Stromal cell of bone marrow (primary cell): ENCODE measurements around the gene RBX1.
"Not testable (repeated sequence)": the region's sequence is repeated elsewhere in the genome, so short reads cannot be mapped to it uniquely, and the experiment has no call there.

Source experiments
- DNase-seq: peaks from one replicate; pipeline ENCODE4 v3.0.0-alpha.2; 2012; ENCODE audit warnings: low read depth

The RBX1 gene

GRCh38 chr22:40950962-40951794 is at the start of gene RBX1:
TSS of gene RBX1 (plus strand) at chr22:40951378. CDS start at chr22:40951399, 21 bp downstream.
- peak; percentile 96 for DNase-seq

- no peak for DNase-seq
Observed at GRCh38 chr22:40904101-40904500, 47.1 kb upstream of the RBX1 start.

- DNase-seq, result no peak
Observed at GRCh38 chr22:40908895-40909294, 42.3 kb upstream of the RBX1 start.

GRCh38 chr22:40911772-40912171 is 39.4 kb upstream of the RBX1 start:
- no peak for DNase-seq

- not testable (repeated sequence) for DNase-seq
Observed at GRCh38 chr22:40912987-40913386, 38.2 kb upstream of the RBX1 start.

GRCh38 chr22:40919446-40919845 is 31.7 kb upstream of the RBX1 start:
- DNase-seq, result peak; percentile 1

GRCh38 chr22:40920526-40920925 is 30.7 kb upstream of the RBX1 start:
- peak; percentile 1 for DNase-seq

GRCh38 chr22:40922484-40923303 is 28.5 kb upstream of the RBX1 start:
- DNase-seq, result peak; percentile 51

GRCh38 chr22:40928657-40929056 is 22.5 kb upstream of the RBX1 start:
- DNase-seq, result no peak

- no peak for DNase-seq
Observed at GRCh38 chr22:40932396-40932795, 18.8 kb upstream of the RBX1 start.

GRCh38 chr22:40939202-40939601 is 12.0 kb upstream of the RBX1 start:
- no peak for DNase-seq

GRCh38 chr22:40951795-40952605 is 822 bp downstream of the RBX1 start:
- peak; percentile 3 for DNase-seq

- DNase-seq, result no peak
Observed at GRCh38 chr22:40953471-40953870, 2.3 kb downstream of the RBX1 start.

GRCh38 chr22:40954113-40954512 is 2.9 kb downstream of the RBX1 start:
- DNase-seq, result no peak

- no peak for DNase-seq
Observed at GRCh38 chr22:40955571-40955970, 4.4 kb downstream of the RBX1 start.

- no peak for DNase-seq
Observed at GRCh38 chr22:40957601-40958000, 6.4 kb downstream of the RBX1 start.

GRCh38 chr22:40958299-40958698 is 7.1 kb downstream of the RBX1 start:
- DNase-seq, result no peak

- no peak for DNase-seq
Observed at GRCh38 chr22:40960145-40960544, 9.0 kb downstream of the RBX1 start.

- DNase-seq, result no peak
Observed at GRCh38 chr22:40965936-40966725, 15.0 kb downstream of the RBX1 start.

GRCh38 chr22:40966726-40967085 is 15.5 kb downstream of the RBX1 start:
- DNase-seq, result no peak

- DNase-seq, result no peak
Observed at GRCh38 chr22:40967111-40967760, 16.1 kb downstream of the RBX1 start.
